GM12875 (cell line): ENCODE measurements around the gene KEAP1.

Experiments used
- H3K4me3 ChIP-seq: one replicate; pipeline ENCODE4 v1.5.1; 2011; ENCODE audit warnings: low read depth, low read length, control low read depth
- TF ChIP-seq, protein P1 (sequence below): IDR thresholded peaks from 2 replicates; pipeline ENCODE4 v1.5.1; 2011; ENCODE audit warnings: low read depth, mild to moderate bottlenecking, control low read depth, inconsistent platforms, low read length, moderate library complexity, borderline replicate concordance; ENCODE audit not compliant: insufficient read depth

KEAP1 gene

DNA sequence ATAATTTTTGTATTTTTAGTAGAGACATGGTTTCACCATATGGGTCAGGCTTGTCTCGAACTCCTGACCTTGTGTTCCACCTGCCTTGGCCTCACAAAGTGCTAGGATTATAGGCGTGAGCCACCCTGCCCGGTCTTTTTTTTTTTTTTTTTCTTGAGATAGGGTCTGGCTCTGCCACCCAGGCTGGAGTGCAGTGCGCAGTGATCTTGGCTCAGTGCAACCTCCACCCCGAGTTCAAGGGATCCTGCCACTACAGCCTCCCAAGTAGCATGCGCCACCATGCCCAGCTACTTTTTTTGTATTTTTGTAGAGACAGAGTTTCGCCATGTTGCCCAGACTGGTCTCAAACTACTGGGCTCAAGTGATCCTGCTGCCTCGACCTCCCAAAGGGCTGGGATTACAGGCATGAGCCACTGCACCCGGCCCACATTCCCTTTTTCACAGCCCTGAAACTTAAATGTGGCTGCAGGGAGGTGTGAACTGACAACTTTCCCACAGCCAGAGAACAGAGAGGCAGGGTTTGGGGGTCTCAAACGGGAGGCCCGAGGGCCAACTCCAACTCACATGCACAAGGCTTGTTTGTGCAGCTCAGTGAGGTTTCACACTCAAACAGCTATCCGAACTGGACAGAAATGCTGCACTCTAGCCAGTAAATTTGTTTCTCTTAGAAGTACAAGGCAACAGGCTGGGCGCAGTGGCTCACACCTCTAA, 18.5 kb upstream of the KEAP1 start:
- TF ChIP-seq, protein P1, sequence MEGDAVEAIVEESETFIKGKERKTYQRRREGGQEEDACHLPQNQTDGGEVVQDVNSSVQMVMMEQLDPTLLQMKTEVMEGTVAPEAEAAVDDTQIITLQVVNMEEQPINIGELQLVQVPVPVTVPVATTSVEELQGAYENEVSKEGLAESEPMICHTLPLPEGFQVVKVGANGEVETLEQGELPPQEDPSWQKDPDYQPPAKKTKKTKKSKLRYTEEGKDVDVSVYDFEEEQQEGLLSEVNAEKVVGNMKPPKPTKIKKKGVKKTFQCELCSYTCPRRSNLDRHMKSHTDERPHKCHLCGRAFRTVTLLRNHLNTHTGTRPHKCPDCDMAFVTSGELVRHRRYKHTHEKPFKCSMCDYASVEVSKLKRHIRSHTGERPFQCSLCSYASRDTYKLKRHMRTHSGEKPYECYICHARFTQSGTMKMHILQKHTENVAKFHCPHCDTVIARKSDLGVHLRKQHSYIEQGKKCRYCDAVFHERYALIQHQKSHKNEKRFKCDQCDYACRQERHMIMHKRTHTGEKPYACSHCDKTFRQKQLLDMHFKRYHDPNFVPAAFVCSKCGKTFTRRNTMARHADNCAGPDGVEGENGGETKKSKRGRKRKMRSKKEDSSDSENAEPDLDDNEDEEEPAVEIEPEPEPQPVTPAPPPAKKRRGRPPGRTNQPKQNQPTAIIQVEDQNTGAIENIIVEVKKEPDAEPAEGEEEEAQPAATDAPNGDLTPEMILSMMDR, result no peak
- H3K4me3 ChIP-seq, result no peak overlapping the region

DNA sequence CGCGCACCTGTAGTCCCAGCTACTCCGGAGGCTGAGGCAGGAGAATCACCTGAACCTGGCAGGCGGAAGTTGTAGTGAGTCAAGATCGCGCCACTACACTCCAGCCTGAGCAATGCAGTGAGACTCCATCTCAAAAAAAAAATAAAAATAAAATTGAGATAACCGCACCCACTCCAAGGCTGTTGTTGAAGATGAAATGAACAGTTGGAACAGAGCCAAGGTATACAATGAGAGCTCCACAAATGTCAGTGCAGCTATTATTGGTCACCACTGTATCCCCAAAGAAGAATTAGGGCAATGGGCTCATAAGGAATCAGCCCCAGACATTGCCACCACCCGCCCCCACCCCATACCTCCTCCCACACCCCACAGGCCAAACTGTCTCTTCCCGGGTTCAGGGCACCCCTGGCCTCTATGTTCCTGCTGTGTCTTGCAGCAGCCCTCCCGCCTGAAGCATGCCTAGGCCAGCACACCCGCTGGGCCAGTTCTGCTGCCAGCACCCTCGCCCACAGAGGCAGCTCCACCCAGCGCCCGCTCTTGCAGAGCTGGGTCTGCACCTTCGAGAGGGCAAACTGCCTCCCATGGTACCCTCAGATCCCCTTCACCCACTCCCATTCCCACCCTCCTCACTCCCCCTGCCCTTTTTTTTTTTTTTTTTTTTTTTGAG, 17.6 kb upstream of the KEAP1 start:
- H3K4me3 ChIP-seq, result no peak overlapping the region
- TF ChIP-seq, protein P1, result no peak

DNA sequence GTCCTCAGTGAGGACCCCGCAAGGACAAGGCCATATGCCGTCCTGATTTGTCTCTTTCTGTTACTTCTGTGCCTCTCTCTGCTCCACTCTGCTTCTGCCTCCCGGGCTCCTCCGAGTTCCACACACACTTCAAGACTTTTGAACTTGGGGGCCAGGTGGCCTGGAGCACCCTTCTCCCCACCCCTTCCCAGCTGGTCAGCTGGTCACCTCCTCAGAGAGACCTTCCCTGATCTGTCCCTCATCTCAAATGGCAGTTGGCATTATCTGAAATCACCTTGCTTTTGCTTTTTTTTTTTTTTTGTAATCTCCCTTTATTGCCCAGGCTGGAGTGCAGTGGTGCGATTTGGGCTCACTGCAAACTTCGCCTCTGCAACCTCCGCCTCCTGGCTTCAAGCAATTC, 16.3 kb upstream of the KEAP1 start:
- TF ChIP-seq, protein P1, result no peak

DNA sequence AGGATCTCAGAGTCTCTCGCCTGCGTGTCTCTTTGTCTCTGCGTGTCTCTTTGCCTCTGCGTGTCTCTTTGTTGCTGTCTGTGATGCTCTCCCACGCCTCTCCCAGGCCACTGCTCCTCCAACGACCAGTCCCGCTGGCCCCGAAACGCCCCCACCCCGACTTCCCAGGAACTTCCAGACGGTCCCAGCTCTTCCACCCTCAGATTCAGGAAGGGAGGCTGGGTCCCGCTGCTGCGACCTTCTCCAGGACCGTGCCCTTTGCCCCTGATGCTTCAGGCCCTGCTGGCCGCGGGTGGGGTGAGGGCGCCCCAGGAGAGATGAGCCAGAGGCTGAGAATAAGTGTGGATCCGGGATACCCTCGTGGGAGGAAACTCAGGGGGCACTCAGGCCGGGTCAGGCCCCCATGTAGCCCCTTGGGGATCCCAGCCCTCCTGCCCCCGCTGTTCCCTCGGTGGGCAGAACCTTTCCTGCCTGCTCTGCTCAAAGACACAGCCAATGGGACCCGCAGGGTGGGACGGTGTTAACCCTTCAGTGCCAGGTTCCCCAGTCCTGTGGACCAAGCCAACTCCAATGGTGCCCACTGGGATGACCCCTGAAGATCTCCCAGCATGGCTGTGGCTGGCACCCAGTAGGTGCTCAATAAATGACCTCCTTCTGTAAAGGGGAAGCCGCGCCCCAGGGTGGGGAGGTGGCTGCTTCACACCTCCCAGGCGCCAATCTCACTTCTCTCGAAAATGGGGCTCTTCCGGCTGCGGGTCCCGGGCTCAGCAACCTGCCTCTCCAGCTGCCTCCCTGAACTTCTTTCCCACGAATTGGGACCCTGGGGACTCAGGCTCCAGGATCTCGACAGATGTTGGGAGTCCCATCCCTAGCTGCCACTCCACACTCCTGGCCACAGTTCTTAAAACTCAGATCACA, 15.5 kb upstream of the KEAP1 start:
- H3K4me3 ChIP-seq, result no peak overlapping the region

More for the DNA sequence above, 16.3 kb upstream of the KEAP1 start:
- H3K4me3 ChIP-seq, result no peak overlapping the region

DNA sequence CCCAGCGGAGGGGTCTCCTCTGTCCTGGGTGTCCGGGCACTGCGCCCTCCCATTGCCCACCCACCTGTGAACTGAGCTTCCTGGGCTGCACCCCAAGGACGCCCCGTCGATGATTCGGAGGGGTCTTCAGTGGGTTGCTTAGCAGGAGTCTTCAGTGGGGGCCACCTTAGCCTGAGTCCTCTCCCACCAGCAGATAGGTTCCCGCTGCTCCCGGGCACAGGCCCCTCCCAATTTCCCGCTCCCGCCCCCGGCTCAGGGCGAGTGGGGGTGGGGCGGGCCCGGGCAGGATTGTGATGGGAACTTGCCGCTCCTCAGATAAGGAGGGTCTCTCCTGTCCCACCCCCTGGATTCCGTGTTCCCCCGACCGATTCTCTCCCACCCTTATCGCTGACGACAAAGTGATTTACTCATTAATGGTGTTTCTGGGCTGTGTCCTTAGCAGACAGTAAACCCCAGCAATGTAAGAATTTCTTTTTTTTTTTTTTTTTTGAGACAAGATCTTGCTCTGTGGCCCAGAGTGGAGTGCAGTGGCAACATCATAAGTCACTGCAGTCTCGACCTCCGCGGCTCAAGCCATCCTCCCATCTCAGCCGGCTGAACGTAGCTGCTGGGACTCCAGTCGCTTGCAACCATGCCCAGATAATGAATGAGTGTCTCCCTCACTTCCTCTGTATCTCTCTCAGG, 14.7 kb upstream of the KEAP1 start:
- no peak overlapping the region for H3K4me3 ChIP-seq

More for the DNA sequence above, 15.5 kb upstream of the KEAP1 start:
- TF ChIP-seq, protein P1, result no peak

DNA sequence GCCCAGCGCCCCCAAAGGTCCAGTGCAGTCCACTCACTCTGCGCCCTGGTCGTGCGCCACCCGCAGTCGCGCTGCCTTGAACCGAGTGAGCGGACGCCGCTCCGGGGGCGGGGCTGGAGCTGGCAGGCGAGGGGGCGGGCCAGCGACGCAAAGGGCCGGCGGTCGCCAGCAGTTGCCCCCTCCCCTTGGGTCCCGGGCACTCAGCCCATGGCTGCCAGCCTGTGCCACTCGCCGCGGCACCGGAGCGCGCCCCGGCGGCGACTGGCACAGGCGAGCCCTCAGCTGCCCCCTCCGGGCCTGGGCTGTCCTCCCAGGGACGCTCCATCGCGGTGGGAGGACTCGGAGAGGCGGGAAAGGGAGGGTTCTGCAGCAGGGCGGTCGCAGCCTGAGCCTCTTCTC, 14.2 kb upstream of the KEAP1 start, which contains the start of gene S1PR5:
S1PR5 (minus strand) TSS at position 87 of the 399 bp plus-strand sequence. CDS start 2,436 bp downstream, outside the sequence.
- TF ChIP-seq, protein P1, result no peak
- no peak within 1 kb of the TSS for H3K4me3 ChIP-seq

More for the DNA sequence above, 14.7 kb upstream of the KEAP1 start:
- TF ChIP-seq, protein P1, result no peak
